ENCODE results near the gene IL4I1. TPM values are rescaled to one million over a fixed set of nuclear protein-coding genes. Genes with fewer than 3 reads are reported as not detected.

IL4I1 gene
- total RNA-seq, 1 experiment from 2014 or later: not detected

- no peak for DNase-seq (ENCODE audit: low read depth, low spot score)
- in situ Hi-C loops (cut with HindIII; ENCODE audit: low pct_unique_long_range_greater_than_20kb, low sequenced_read_pairs): no loop called here
These were observed 34.9 kb downstream of the IL4I1 start for GRCh38 chr19:49861541-49862378.

DNA sequence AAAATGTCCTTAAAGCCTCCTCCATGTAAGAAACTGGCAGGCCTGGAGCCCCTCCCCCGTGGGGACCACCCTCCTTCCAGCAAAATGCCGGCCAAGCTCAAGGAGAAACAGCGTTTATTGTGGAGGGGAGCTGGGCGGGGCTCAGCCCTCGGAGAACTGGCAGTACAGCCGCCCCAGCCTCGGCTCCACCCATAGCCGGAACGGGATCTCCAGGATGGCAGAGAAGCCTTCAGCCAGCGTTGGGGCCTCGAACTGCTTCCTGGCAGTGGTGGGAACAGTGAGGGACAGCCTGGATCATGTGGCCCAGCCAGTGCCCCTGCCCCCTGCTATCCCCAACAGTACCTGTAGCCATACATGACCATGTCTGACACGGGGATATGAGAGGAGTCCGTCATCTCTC is 35.6 kb downstream of the IL4I1 start:
- DNase-seq (ENCODE audit: low read depth, low spot score): no peak
- in situ Hi-C loops (cut with HindIII; ENCODE audit: low pct_unique_long_range_greater_than_20kb, low sequenced_read_pairs): no loop called here

GRCh38 chr19:49860336-49861102 is 36.2 kb downstream of the IL4I1 start:
- no peak for DNase-seq (ENCODE audit: low read depth, low spot score)
- in situ Hi-C loops (cut with HindIII; ENCODE audit: low pct_unique_long_range_greater_than_20kb, low sequenced_read_pairs): no loop called here

- no peak for DNase-seq (ENCODE audit: low read depth, low spot score)
- in situ Hi-C loops (cut with HindIII; ENCODE audit: low pct_unique_long_range_greater_than_20kb, low sequenced_read_pairs): no loop called here
These were observed 36.9 kb downstream of the IL4I1 start for GRCh38 chr19:49859682-49860335.

DNA sequence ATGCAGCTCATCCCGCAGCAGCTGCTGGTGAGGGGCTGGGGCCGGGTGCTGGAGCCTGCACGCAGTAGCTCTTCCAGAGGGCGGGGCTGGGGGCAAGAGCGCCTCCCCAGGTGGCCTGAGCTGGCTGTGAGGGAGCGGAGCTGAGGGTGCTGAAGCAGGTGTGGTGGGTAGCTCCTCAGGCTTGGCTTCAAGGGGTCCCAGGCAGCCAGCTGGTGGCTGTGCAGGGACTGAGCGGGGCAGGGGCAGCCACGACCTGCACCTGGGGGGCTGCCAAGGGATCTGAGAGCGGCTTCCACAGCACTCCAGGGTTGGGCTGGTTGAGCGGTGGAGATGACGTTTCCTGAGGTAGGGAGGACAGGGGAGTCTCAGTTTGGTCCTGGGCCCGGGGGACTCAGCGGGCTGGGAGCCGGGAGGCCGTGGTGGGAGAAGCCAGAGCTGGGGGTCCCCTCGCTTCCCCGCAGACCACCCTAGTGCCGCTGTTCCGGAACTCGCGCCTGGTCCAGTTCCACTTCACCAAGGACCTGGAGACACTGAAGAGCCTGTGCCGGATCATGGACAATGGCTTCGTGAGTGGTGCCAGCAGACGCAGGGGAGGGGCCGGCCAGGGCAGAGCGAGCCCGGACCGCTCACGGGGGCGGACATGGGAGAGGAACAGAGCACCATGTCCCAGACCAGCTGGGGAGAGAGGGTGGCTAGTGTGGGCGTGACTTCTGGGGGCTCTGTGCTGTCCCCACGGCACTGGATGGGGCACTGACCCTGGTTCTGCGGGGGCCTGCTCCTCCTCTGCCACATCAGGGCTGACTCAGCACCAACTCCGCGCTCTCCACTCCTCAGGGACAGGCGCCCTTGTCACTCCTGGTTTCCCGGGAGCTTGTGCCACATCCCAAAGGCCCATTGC is 38.4 kb downstream of the IL4I1 start:
- no peak for DNase-seq (ENCODE audit: low read depth, low spot score)
- in situ Hi-C loops (cut with HindIII; ENCODE audit: low pct_unique_long_range_greater_than_20kb, low sequenced_read_pairs): no loop called here

DNA sequence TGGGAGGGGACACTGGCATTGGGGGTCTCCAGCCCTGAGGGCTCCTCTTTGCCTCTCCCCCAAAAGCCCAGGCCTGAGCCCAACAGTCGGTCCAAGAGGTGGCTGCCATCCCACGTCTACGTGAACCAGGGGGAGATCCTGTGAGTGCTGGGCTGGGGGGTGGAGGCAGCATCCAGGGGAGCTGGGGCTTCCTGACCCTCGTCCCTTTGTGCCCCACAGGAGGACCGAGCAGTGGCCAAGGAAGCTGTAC is 38.9 kb downstream of the IL4I1 start:
- in situ Hi-C loops (cut with HindIII; ENCODE audit: low pct_unique_long_range_greater_than_20kb, low sequenced_read_pairs): no loop called here
- DNase-seq (ENCODE audit: low read depth, low spot score): no peak

- DNase-seq (ENCODE audit: low read depth, low spot score): no peak
- in situ Hi-C loops (cut with HindIII; ENCODE audit: low pct_unique_long_range_greater_than_20kb, low sequenced_read_pairs): no loop called here
These were observed 39.4 kb downstream of the IL4I1 start for GRCh38 chr19:49857061-49857837.

GRCh38 chr19:49856574-49857021 is 40.1 kb downstream of the IL4I1 start:
- in situ Hi-C loops (cut with HindIII; ENCODE audit: low pct_unique_long_range_greater_than_20kb, low sequenced_read_pairs): no loop called here
- DNase-seq (ENCODE audit: low read depth, low spot score): no peak

DNA sequence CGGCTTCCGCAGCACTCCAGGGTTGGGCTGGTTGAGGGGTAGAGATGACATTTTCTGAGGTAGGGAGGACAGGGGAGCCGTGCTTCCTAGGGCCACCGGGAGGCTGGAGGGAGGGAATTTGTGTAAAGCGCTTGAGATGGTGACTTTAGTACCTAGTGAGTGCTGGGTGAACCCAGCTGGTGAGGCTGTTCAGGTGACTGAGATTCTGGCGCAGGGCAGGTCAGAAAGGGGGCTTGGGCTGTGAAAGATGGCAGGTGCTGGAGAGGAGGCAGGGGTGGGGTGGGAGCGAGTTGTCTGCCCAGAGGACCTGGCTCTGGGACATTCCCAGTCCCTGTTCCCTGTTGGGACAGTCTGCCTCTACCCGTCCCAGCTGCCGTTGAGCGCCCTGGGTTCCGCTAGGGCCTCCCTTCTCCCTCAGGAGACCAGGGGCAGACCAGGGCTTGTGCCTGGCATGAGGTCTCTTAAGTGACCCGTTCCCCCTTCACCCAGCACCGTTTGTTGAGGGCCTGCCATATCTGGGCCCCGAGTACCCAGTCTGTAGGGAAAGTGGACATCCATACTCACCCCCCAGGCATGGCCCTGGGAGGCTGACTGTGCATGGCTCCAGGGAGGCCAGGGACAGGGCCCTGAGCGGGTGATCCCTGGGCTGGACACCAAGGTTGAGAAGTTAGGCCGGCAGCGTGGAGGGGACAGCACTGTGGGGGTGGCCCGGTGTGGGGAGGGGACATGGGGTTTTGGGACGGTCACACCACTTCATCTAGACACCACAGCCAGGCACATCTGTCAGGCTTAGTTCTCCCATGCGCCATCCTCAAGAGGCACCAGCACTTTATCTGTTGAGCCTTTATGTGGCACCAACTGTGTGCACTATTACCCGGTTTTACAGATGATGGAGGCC is 40.8 kb downstream of the IL4I1 start:
- DNase-seq (ENCODE audit: low read depth, low spot score): no peak
- in situ Hi-C loops (cut with HindIII; ENCODE audit: low pct_unique_long_range_greater_than_20kb, low sequenced_read_pairs): no loop called here

DNA sequence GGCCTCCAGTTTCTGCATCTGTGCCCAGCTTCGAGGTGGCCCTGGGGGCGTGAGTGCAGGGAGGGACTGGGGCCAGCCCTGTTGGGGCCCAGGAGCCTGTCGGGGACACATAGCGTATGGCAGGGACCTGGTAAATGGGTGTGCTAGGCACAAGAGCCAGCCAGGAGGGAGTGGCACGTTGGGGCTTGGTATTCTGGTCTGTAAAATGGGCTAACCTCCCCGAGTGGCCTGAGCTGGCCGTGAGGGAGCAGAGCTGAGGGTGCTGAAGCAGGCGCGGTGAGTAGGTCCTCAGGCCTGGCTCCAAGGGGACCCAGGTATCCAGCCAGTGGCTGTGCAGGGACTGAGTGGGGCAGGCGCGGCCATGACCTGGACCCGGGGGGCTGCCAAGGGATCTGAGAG is 41.4 kb downstream of the IL4I1 start:
- in situ Hi-C loops (cut with HindIII; ENCODE audit: low pct_unique_long_range_greater_than_20kb, low sequenced_read_pairs): no loop called here
- no peak for DNase-seq (ENCODE audit: low read depth, low spot score)

- DNase-seq (ENCODE audit: low read depth, low spot score): no peak
- in situ Hi-C loops (cut with HindIII; ENCODE audit: low pct_unique_long_range_greater_than_20kb, low sequenced_read_pairs): no loop called here
These were observed 42.1 kb downstream of the IL4I1 start for GRCh38 chr19:49854378-49855263.

DNA sequence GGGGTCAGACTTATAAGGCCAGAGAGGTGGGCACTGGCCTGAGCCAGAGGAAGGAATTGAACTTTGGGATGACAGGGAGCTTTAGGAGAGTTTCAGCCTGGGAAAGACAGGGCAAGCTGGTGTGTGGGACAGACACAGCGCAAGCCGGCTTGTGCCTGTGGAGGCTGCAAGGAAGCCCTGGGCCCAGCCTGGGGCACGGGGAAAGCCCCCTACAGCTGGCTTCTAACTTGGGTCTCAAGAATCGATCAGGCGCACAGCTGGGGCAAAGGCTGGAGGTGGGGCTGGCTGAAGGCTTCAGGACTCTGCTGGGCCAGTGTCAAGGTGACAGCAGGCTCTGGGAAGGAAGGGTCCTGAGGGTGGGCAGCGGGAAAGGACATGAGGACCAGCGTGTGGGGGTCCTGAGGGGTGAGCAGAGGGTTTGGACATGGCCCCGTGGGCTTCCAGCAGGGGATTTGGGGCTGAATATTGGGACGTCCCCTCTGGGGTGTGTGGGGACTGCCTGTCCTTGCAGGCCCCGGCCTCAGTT is 42.8 kb downstream of the IL4I1 start:
- no peak for DNase-seq (ENCODE audit: low read depth, low spot score)
- in situ Hi-C loops (cut with HindIII; ENCODE audit: low pct_unique_long_range_greater_than_20kb, low sequenced_read_pairs): no loop called here

GRCh38 chr19:49852631-49853126 is 44.0 kb downstream of the IL4I1 start:
- in situ Hi-C loops (cut with HindIII; ENCODE audit: low pct_unique_long_range_greater_than_20kb, low sequenced_read_pairs): no loop called here
- no peak for DNase-seq (ENCODE audit: low read depth, low spot score)

DNA sequence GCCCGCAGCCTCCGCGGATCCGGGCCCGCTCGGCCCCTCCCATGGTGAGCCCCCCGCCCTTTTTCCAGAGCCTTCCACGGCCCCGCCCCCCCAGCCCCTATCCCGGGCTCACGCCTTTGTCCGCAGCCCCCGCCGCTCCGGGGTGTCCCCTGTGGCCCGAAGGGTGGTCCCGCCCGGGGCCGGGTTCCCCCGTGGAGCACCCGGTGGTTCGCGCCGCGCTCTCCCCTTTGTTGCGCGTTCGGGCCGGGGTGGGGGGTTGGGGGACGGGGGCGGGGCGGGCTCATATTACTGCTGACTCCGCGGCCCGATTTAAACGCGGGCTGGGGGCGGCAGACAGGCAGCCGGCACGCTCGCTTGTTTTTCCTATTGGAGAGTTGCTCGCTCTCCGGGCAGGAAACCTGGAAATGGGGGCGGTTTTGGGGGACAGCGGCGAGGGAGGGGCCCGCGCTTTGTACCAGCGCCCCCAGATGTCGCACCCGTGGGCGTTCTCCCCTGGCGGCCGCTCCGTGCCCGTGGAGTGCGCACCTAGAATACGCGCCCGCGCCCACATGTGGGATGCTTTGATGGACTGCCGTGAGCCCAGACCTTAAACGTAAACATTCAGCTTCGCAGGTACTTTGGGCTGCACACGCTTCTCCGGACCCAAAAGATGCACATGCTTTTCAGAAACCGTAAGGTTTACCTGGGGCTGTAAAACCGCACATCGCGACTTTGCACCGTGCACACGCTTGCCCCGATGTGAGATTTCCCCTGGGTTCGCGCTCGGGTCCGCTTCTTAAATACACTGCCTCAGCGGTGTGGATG is 45.0 kb downstream of the IL4I1 start:
- no peak for DNase-seq (ENCODE audit: low read depth, low spot score)
- in situ Hi-C loops (cut with HindIII; ENCODE audit: low pct_unique_long_range_greater_than_20kb, low sequenced_read_pairs): no loop called here
